Measurements from ENCODE around the gene RETN. TPM values are rescaled to one million over a fixed set of nuclear protein-coding genes. Genes with fewer than 3 reads are reported as not detected.
A peak's percentile ranks its signal among the peaks of the same experiment; 100 is the strongest.

RETN gene
- total RNA-seq, 2 experiments from 2014 or later = not detected

- no peak overlapping the region for H3K4me3 Mint-ChIP-seq
- DNase-seq = no peak
- peaks cover 15% of the 10 kb centered on the region for H3K27me3 Mint-ChIP-seq
- H3K9me3 Mint-ChIP-seq = no peaks in the 10 kb centered on the region
- H3K27ac Mint-ChIP-seq = no peak overlapping the region
- CTCF ChIA-PET = interaction anchor here (1.0 to 1.9 kb wide), 2 partner anchors 15 to 20 kb away, joined by 3 to 7 read pairs; partner anchors contain the start of gene TRAPPC5
- H3K36me3 Mint-ChIP-seq (ENCODE audit: low read depth) = no peaks in the 10 kb centered on the region
- peaks cover 21% of the 10 kb centered on the region for H3K4me1 Mint-ChIP-seq
- POLR2A ChIA-PET = interaction anchor here (0.6 kb wide), 1 partner anchor 813 kb away, joined by 9 read pairs; the partner anchor contains the start of gene ZNF414
Observed at GRCh38 chr19:7701049-7701653, 32.3 kb downstream of the RETN start.

- Mint-ChIP-seq H3K36me3 (ENCODE audit: low read depth) (no peaks in the 10 kb centered on the region), H3K9me3 (no peaks in the 10 kb centered on the region), H3K27me3 (peaks cover 12% of the 10 kb centered on the region), H3K4me3 (no peak within 1 kb of the TSS), H3K4me1 (peaks cover 28% of the 10 kb centered on the region), H3K27ac (peak within 1 kb of the TSS; percentile 51)
- POLR2A ChIA-PET = interaction anchor here (0.6 kb wide), 1 partner anchor 812 kb away, joined by 9 read pairs; the partner anchor contains the start of gene ZNF414
- CTCF ChIA-PET = interaction anchor here (0.6 to 1.9 kb wide), 3 partner anchors 16 to 108 kb away, joined by 3 to 7 read pairs (median 3); partner anchors contain the start of gene TRAPPC5
- DNase-seq = no peak
Observed at GRCh38 chr19:7701654-7702457, 33.0 kb downstream of the RETN start, which contains the start of gene FCER2. Gene FCER2 (minus strand): TSS chr19:7702131. CDS start chr19:7699760, 2,371 bp downstream.

- Mint-ChIP-seq H3K27ac (peak overlapping the region; percentile 54), H3K36me3 (ENCODE audit: low read depth) (no peaks in the 10 kb centered on the region), H3K4me1 (peaks cover 33% of the 10 kb centered on the region), H3K4me3 (no peak overlapping the region), H3K27me3 (peaks cover 12% of the 10 kb centered on the region), H3K9me3 (no peaks in the 10 kb centered on the region)
- ChIA-PET CTCF (interaction anchor here (0.6 to 3.2 kb wide), 3 partner anchors 23 to 313 kb away, joined by 3 to 10 read pairs (median 3); partner anchors contain the start of gene TRAPPC5), POLR2A (no interaction called here)
- DNase-seq = no peak
Observed at GRCh38 chr19:7703332-7703731, 34.5 kb downstream of the RETN start.

GRCh38 chr19:7704280-7705060 lies 35.6 kb downstream of the RETN start:
- Mint-ChIP-seq H3K36me3 (ENCODE audit: low read depth) (no peaks in the 10 kb centered on the region), H3K9me3 (no peaks in the 10 kb centered on the region), H3K4me1 (peaks cover 30% of the 10 kb centered on the region), H3K27me3 (peaks cover 7% of the 10 kb centered on the region), H3K27ac (peak overlapping the region; percentile 60), H3K4me3 (no peak overlapping the region)
- ChIA-PET POLR2A (interaction anchor here (1.1 kb wide), 1 partner anchor 20 kb away, joined by 3 read pairs; no protein-coding TSS in a partner anchor), CTCF (interaction anchor here (0.7 to 3.2 kb wide), 2 partner anchors 19 to 24 kb away, joined by 4 to 10 read pairs; partner anchors contain the start of gene TRAPPC5)
- DNase-seq = no peak

- no peaks in the 10 kb centered on the region for H3K36me3 Mint-ChIP-seq (ENCODE audit: low read depth)
- peak overlapping the region; percentile 92 for H3K27ac Mint-ChIP-seq
- ChIA-PET CTCF (interaction anchor here (3.2 kb wide), 1 partner anchor 25 kb away, joined by 10 read pairs; the partner anchor contains the start of gene TRAPPC5), POLR2A (interaction anchor here (1.1 kb wide), 1 partner anchor 21 kb away, joined by 3 read pairs; no protein-coding TSS in a partner anchor)
- peak overlapping the region; percentile 34 for H3K4me3 Mint-ChIP-seq
- peaks cover 7% of the 10 kb centered on the region for H3K27me3 Mint-ChIP-seq
- peak; percentile 78 for DNase-seq
- H3K4me1 Mint-ChIP-seq = peaks cover 32% of the 10 kb centered on the region
- no peaks in the 10 kb centered on the region for H3K9me3 Mint-ChIP-seq
Observed at GRCh38 chr19:7705387-7706187, 36.7 kb downstream of the RETN start.

GRCh38 chr19:7706188-7706954 lies 37.5 kb downstream of the RETN start:
- Mint-ChIP-seq H3K4me3 (peak overlapping the region; percentile 34), H3K9me3 (no peaks in the 10 kb centered on the region), H3K4me1 (peaks cover 34% of the 10 kb centered on the region), H3K27ac (peak overlapping the region; percentile 92), H3K36me3 (ENCODE audit: low read depth) (no peaks in the 10 kb centered on the region), H3K27me3 (peaks cover 7% of the 10 kb centered on the region)
- DNase-seq = no peak
- CTCF ChIA-PET = interaction anchor here (3.2 kb wide), 1 partner anchor 26 kb away, joined by 10 read pairs; the partner anchor contains the start of gene TRAPPC5
- POLR2A ChIA-PET = no interaction called here

- DNase-seq = no peak
- Mint-ChIP-seq H3K27ac (peak overlapping the region; percentile 92), H3K9me3 (no peaks in the 10 kb centered on the region), H3K4me1 (peaks cover 34% of the 10 kb centered on the region), H3K27me3 (peaks cover 7% of the 10 kb centered on the region), H3K36me3 (ENCODE audit: low read depth) (no peaks in the 10 kb centered on the region), H3K4me3 (no peak overlapping the region)
- ChIA-PET POLR2A (no interaction called here), CTCF (no interaction called here)
Observed at GRCh38 chr19:7706955-7707456, 38.2 kb downstream of the RETN start.

- Mint-ChIP-seq H3K4me1 (peaks cover 27% of the 10 kb centered on the region), H3K27me3 (no peaks in the 10 kb centered on the region), H3K27ac (peak overlapping the region; percentile 36), H3K9me3 (no peaks in the 10 kb centered on the region), H3K4me3 (no peak overlapping the region), H3K36me3 (ENCODE audit: low read depth) (no peaks in the 10 kb centered on the region)
- CTCF ChIA-PET = no interaction called here
- POLR2A ChIA-PET = no interaction called here
- DNase-seq = no peak
Observed at GRCh38 chr19:7709932-7710460, 41.1 kb downstream of the RETN start.

- CTCF ChIA-PET = interaction anchor here (0.7 kb wide), 1 partner anchor 1816 kb away, joined by 5 read pairs; no protein-coding TSS in a partner anchor
- POLR2A ChIA-PET = no interaction called here
- no peak overlapping the region for H3K4me3 Mint-ChIP-seq
Observed at GRCh38 chr19:7710616-7711015, 41.8 kb downstream of the RETN start.

GRCh38 chr19:7715671-7716070 lies 46.8 kb downstream of the RETN start:
- POLR2A ChIA-PET = no interaction called here
- Mint-ChIP-seq H3K27ac (no peak overlapping the region), H3K4me3 (no peak overlapping the region), H3K27me3 (no peaks in the 10 kb centered on the region), H3K9me3 (peaks cover 10% of the 10 kb centered on the region), H3K36me3 (ENCODE audit: low read depth) (no peaks in the 10 kb centered on the region), H3K4me1 (peaks cover under 1% of the 10 kb centered on the region)
- CTCF ChIA-PET = no interaction called here
- DNase-seq = no peak

More at GRCh38 chr19:7710616-7711015, 41.8 kb downstream of the RETN start:
- H3K4me1 Mint-ChIP-seq = peaks cover 21% of the 10 kb centered on the region
- peak overlapping the region; percentile 58 for H3K27ac Mint-ChIP-seq
- H3K36me3 Mint-ChIP-seq (ENCODE audit: low read depth) = no peaks in the 10 kb centered on the region
- no peaks in the 10 kb centered on the region for H3K27me3 Mint-ChIP-seq
- no peak for DNase-seq
- no peaks in the 10 kb centered on the region for H3K9me3 Mint-ChIP-seq

- Mint-ChIP-seq H3K9me3 (peaks cover 10% of the 10 kb centered on the region), H3K27me3 (no peaks in the 10 kb centered on the region), H3K36me3 (ENCODE audit: low read depth) (no peaks in the 10 kb centered on the region), H3K4me3 (no peak overlapping the region), H3K27ac (no peak overlapping the region), H3K4me1 (no peaks in the 10 kb centered on the region)
- ChIA-PET CTCF (no interaction called here), POLR2A (no interaction called here)
- no peak for DNase-seq
Observed at GRCh38 chr19:7716762-7717161, 47.9 kb downstream of the RETN start.
